Astrocyte of the cerebellum (primary cell): Measurements from ENCODE around the gene PHC2.

ENCODE experiments used
- DNase-seq: peaks from one replicate; pipeline ENCODE4 v3.0.0-alpha.2; 2011; ENCODE audit warnings: low read depth
- H3K4me3 ChIP-seq: 2 replicates; pipeline ENCODE4 v1.5.1; 2011; ENCODE audit warnings: mild to moderate bottlenecking, low read depth, low read length, moderate library complexity
- CTCF ChIP-seq: IDR thresholded peaks from 2 replicates; pipeline ENCODE4 v1.5.1; 2012; ENCODE audit warnings: low read length, low read depth, moderate library complexity, mild to moderate bottlenecking; ENCODE audit errors: missing control alignments
- in situ Hi-C: cut with HindIII; loops from 2 replicates; pipeline ENCODE4 v1.10.0; 2017; ENCODE audit warnings: low sequenced_read_pairs

PHC2 gene

DNA sequence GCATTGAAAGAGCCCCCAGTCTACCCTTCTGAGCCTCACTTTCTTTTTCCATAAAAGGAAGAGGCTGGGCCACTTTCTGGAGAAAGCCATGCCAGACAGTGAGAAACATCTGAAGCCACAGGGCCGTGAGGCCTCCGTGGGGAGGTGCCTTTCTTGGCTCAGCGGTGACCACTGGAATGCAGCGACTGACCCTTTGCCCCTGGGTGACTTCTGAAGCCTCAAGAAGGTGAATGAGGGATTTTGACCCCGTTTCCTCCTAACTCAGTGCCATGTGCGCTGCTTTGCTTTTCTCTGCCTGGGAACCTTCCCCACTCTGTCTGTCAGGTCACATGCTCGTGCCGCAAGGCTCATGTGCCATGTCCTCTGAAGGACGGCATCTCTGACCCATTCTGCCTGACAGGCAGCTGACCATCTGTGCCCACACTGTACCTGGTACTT lies 65.3 kb downstream of the PHC2 start:
- in situ Hi-C loops: no loop called here
- no peak for TF ChIP-seq CTCF
- peak; percentile 55 for DNase-seq
- H3K4me3 ChIP-seq: no peak overlapping the region

DNA sequence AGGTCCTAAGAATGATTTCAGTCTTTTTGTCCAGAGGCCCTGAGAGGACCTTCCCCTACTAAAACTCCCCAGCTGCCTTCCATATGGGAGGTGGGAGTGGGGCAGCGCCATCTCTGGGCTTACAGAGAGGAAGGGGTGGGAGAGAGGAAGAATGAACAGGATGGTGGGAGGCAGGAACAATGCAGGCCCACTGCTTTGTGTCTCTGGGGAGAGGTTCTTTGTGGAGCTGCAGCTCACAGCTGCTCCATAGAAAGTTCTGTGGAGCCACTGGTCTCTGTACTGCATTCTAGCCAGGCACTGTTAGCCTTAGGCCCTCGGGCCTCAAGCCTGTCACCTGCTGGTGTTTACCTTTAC lies 66.4 kb downstream of the PHC2 start:
- H3K4me3 ChIP-seq: no peak overlapping the region
- no peak for TF ChIP-seq CTCF
- no peak for DNase-seq
- in situ Hi-C loops: no loop called here

DNA sequence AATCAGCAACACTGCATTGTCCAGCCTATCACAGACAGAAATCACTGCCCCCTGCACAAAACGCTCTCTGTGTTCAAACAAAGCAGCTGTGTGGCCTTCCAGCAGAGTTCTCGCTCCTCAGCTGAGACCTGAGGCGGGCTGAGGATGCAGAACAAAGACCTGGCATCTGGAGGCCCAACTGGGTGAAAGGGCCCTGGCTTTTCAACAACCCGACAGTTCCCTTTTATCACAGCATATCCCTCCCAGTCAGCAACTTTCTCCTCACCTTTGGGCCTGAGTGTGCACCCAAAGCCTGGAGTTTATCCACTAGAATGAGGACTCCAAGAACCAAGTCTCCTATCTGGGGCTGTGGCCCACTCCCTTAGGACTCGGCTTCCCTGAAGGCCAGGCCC lies 67.4 kb downstream of the PHC2 start:
- TF ChIP-seq CTCF: no peak
- in situ Hi-C loops: no loop called here
- no peak overlapping the region for H3K4me3 ChIP-seq
- no peak for DNase-seq

DNA sequence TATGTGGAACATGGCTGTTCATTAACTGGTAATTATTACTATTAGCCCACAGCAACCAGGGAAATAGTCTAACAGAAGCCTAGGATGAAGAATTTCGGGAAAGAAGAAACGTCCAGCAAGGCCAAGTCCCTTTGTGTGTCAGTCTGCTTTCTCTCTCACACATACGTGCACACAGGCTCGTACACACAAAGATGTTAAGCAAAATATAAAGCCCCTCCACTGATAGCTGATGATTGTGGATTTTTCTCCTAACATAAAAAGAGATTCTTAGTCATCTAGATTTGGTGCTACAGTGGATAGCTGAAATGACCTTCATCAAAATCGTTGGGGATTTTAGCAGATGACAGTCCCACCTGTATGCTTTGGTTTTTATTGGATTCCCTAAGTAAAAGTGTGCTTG lies 67.9 kb downstream of the PHC2 start:
- in situ Hi-C loops: no loop called here

GRCh38 chr1:33361532-33362235 lies 69.2 kb downstream of the PHC2 start:
- no peak for DNase-seq
- in situ Hi-C loops: no loop called here
- no peak overlapping the region for H3K4me3 ChIP-seq
- TF ChIP-seq CTCF: no peak

More for the DNA sequence above, 67.9 kb downstream of the PHC2 start:
- no peak for TF ChIP-seq CTCF
- no peak for DNase-seq
- no peak overlapping the region for H3K4me3 ChIP-seq

DNA sequence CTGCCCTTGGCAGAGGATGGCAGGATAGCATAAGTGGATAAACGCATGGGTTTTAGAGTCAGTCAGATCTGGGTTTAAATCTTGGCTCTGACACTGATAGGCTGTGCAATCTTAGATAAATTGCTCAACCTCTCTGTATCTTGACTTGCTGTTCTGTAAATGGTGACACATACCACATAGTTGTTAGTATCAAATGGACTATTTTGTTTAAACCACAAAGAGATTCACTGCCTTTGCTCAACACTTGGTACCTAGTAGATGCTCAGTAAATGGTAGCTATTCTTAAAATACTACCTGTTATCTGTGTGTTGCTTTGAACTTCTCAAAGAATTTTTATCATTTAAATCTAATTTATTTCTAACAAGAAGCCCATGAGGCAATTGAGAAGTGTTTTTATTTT lies 70.5 kb downstream of the PHC2 start:
- DNase-seq: no peak
- no peak for TF ChIP-seq CTCF
- in situ Hi-C loops: no loop called here
- H3K4me3 ChIP-seq: no peak overlapping the region
